Keratinocyte (primary cell): Measurements from ENCODE around the gene CDC14A. TPM values are rescaled to one million over a fixed set of nuclear protein-coding genes. Genes with fewer than 3 reads are reported as not detected.
A peak's percentile ranks its signal among the peaks of the same experiment; 100 is the strongest.

ENCODE experiments used
- DNase-seq: peaks from one replicate; pipeline ENCODE4 v3.0.0-alpha.2; 2011; ENCODE audit warnings: low read depth, missing footprints, low spot score
- FAIRE-seq: peaks from 2 replicates; lab custom pipeline; 2011; peaks lifted over from hg19 to GRCh38; lab: Jason Lieb, UNC
- H2AFZ ChIP-seq: 2 replicates; pipeline ENCODE4 v1.6.0; 2012; ENCODE audit warnings: low read length, control low read depth, inconsistent platforms; ENCODE audit not compliant: control insufficient read depth
- H3K27ac ChIP-seq: 2 replicates; pipeline ENCODE4 v1.5.1; 2011; ENCODE audit warnings: low read length; ENCODE audit not compliant: control insufficient read depth, insufficient read depth
- H3K27me3 ChIP-seq: 3 replicates; pipeline ENCODE4 v1.6.0; 2011; ENCODE audit warnings: low read length; ENCODE audit not compliant: control insufficient read depth, insufficient read depth; ENCODE audit errors: extremely low read depth
- H3K36me3 ChIP-seq, 2 experiments: 2 replicates in 1 of 2; 3 replicates in 1 of 2; pipeline ENCODE4 v1.5.1; 2011; ENCODE audit warnings: low read length in 2 of 2, mild to moderate bottlenecking in 1 of 2; ENCODE audit not compliant: control insufficient read depth in 2 of 2, insufficient read depth in 2 of 2; ENCODE audit errors: extremely low read depth in 1 of 2
- H3K4me1 ChIP-seq: 3 replicates; pipeline ENCODE4 v1.5.1; 2011; ENCODE audit warnings: low read length; ENCODE audit not compliant: control insufficient read depth, insufficient read depth; ENCODE audit errors: extremely low read depth
- H3K4me2 ChIP-seq: 3 replicates; pipeline ENCODE4 v1.6.0; 2011; ENCODE audit warnings: low read depth, low read length; ENCODE audit not compliant: control insufficient read depth, insufficient read depth; ENCODE audit errors: extremely low read depth
- H3K4me3 ChIP-seq, 3 experiments: fragments of 200-600 bp in 1 of 3; sonication (generic) in 1 of 3; 2 replicates in 2 of 3; 3 replicates in 1 of 3; pipeline ENCODE4 v1.5.1; 2011 to 2016; ENCODE audit warnings: low read length in 3 of 3, mild to moderate bottlenecking in 3 of 3, control low read depth in 2 of 3, inconsistent platforms in 1 of 3, low read depth in 1 of 3, mixed read lengths in 1 of 3, mixed run types in 1 of 3, moderate library complexity in 1 of 3; ENCODE audit not compliant: control insufficient read depth in 2 of 3, insufficient read depth in 2 of 3; ENCODE audit errors: extremely low read depth in 1 of 3
- H3K79me2 ChIP-seq: 2 replicates; pipeline ENCODE4 v1.6.0; 2012; ENCODE audit warnings: low read length; ENCODE audit not compliant: control insufficient read depth, insufficient read depth
- H3K9ac ChIP-seq: 3 replicates; pipeline ENCODE4 v1.6.0; 2011; ENCODE audit warnings: low read length; ENCODE audit not compliant: control insufficient read depth, insufficient read depth; ENCODE audit errors: extremely low read depth
- H3K9me1 ChIP-seq: 3 replicates; pipeline ENCODE4 v1.6.0; 2011; ENCODE audit warnings: low read length; ENCODE audit not compliant: control insufficient read depth, insufficient read depth; ENCODE audit errors: extremely low read depth
- H3K9me3 ChIP-seq: 2 replicates; pipeline ENCODE4 v1.5.1; 2012; ENCODE audit warnings: low read depth, low read length; ENCODE audit not compliant: control insufficient read depth
- H4K20me1 ChIP-seq: 3 replicates; pipeline ENCODE4 v1.6.0; 2011; ENCODE audit warnings: low read length; ENCODE audit not compliant: control insufficient read depth, insufficient read depth; ENCODE audit errors: extremely low read depth
- EZH2 ChIP-seq: IDR thresholded peaks from one replicate; pipeline ENCODE4 v1.6.1; 2012; ENCODE audit warnings: inconsistent platforms, mild to moderate bottlenecking, low read length, moderate library complexity
- dilution Hi-C: fragments of 300-500 bp; cut with MboI; formaldehyde crosslinking; loops from one replicate; pipeline ENCODE4 v1.7.0; 2020; ENCODE audit warnings: low sequenced_read_pairs; ENCODE audit not compliant: extremely low pct_ligation_motif_present
- polyA plus RNA-seq, 5 experiments: library from polyadenylated mRNA; depleted of rRNA in 3 of 5; stranded (reverse) in 3 of 5; stranded (forward) in 1 of 5; unstranded in 1 of 5; fragments of >200 nt; gene quantifications; 1 replicate in 1 of 5; 2 replicates in 3 of 5; 3 replicates in 1 of 5; pipeline versions ENCODE4 v1.2.1 to v1.2.3, GENCODE V29; 2011 to 2012; ENCODE audit warnings: missing spikeins in 2 of 5, low read depth in 1 of 5, low replicate concordance in 1 of 5
- TF ChIP-seq, protein P1 (sequence below), 3 experiments: IDR thresholded peaks in 1 of 3; conservative IDR thresholded peaks in 1 of 3; optimal IDR thresholded peaks in 1 of 3; 2 replicates in 2 of 3; 3 replicates in 1 of 3; pipeline versions ENCODE3 to v1.5.1; 2011; ENCODE audit warnings: low read length in 3 of 3, mild to moderate bottlenecking in 3 of 3, moderate library complexity in 2 of 3, control low read depth in 1 of 3, inconsistent platforms in 1 of 3; ENCODE audit not compliant: insufficient read depth in 2 of 3; ENCODE audit errors: extremely low read depth in 1 of 3

The CDC14A gene
- polyA plus RNA-seq, 1 donor (not counting 4 experiments of a cell fraction or from before 2014, with no cell fraction given), result 2.2 TPM

DNA sequence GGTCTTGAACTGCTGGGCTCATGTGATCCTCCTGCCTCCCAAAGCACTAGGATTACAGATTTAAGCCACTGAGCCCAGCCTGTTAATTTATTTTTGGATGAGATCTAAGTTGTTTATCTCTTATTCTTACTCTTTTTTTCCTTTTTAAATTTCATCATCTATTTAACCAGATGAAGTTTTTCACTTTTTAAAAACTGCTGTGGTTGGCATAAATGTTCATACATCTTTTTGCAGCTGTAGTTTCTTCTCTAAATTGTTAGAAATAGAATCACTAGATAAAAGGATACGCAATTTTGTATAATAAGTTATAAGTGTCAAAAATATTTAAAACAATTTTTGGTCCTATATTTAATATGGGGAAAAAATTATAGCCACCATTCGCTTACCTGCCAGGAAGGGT lies 105.4 kb downstream of the CDC14A start:
- no peak for FAIRE-seq
- Histone ChIP-seq H4K20me1 (no peaks in the 10 kb centered on the region), H3K27ac (no peak overlapping the region), H3K4me3 (no peak overlapping the region), H2AFZ (no peak overlapping the region), H3K9me1 (no peaks in the 10 kb centered on the region), H3K9ac (no peak overlapping the region), H3K79me2 (no peaks in the 10 kb centered on the region), H3K27me3 (no peaks in the 10 kb centered on the region), H3K9me3 (no peaks in the 10 kb centered on the region), H3K36me3 (no peaks in the 10 kb centered on the region), H3K4me2 (no peak overlapping the region), H3K4me1 (no peaks in the 10 kb centered on the region)
- no peak for DNase-seq
- TF ChIP-seq, protein P1, sequence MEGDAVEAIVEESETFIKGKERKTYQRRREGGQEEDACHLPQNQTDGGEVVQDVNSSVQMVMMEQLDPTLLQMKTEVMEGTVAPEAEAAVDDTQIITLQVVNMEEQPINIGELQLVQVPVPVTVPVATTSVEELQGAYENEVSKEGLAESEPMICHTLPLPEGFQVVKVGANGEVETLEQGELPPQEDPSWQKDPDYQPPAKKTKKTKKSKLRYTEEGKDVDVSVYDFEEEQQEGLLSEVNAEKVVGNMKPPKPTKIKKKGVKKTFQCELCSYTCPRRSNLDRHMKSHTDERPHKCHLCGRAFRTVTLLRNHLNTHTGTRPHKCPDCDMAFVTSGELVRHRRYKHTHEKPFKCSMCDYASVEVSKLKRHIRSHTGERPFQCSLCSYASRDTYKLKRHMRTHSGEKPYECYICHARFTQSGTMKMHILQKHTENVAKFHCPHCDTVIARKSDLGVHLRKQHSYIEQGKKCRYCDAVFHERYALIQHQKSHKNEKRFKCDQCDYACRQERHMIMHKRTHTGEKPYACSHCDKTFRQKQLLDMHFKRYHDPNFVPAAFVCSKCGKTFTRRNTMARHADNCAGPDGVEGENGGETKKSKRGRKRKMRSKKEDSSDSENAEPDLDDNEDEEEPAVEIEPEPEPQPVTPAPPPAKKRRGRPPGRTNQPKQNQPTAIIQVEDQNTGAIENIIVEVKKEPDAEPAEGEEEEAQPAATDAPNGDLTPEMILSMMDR (optimal IDR thresholded peaks at IDR 0.05 in 1 of 3, IDR thresholded peaks at IDR 0.05 in 1 of 3, conservative IDR thresholded peaks at IDR 0.05 in 1 of 3; ENCODE audit: extremely low read depth in 1 of 3, insufficient read depth in 2 of 3, low read length in 3 of 3), result no peak
- no peak for TF ChIP-seq EZH2
- dilution Hi-C loops, result loop anchor here (25.0 kb wide), 1 partner anchor 405 kb away; no protein-coding TSS in a partner anchor

DNA sequence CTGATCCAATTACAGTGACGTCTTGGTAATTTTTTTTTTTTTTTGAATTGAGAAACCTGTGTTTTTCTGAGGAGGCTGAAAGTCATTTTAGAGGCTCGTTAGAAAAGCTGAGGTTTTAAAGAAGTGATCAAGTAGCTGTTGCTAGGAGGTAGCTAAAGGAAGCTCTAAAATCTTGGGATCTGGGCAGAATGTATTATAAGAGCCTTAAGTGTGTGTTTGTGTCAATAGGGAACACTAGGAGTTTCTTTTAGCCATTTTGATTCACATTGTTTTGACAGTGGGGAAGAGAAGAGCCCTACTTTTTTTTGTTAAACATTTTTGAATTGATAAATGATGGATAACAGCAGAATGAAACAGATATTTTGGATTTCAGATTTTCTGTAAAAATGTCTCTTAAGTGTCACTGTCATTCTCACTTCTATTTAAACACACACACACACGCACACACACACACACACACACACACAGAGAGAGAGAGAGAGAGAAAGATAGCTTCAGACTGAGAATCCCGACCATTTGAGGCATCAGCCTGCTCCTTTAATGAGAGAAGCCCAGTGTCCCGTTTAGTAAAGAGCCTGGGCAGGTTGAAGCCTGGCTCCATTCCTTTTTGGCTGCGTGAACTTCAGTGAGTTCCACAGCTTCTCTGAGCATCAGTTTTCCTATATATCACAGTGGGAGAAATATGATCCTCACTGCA lies 106.5 kb downstream of the CDC14A start:
- Histone ChIP-seq H3K9me1 (no peaks in the 10 kb centered on the region), H3K79me2 (no peaks in the 10 kb centered on the region), H3K4me3 (no peak overlapping the region), H3K9me3 (no peaks in the 10 kb centered on the region), H3K36me3 (no peaks in the 10 kb centered on the region), H2AFZ (peak overlapping the region; percentile 1), H3K9ac (no peak overlapping the region), H3K4me1 (no peaks in the 10 kb centered on the region), H4K20me1 (no peaks in the 10 kb centered on the region), H3K4me2 (no peak overlapping the region), H3K27me3 (no peaks in the 10 kb centered on the region), H3K27ac (no peak overlapping the region)
- FAIRE-seq, result no peak
- TF ChIP-seq, protein P1 (optimal IDR thresholded peaks at IDR 0.05 in 1 of 3, IDR thresholded peaks at IDR 0.05 in 1 of 3, conservative IDR thresholded peaks at IDR 0.05 in 1 of 3; ENCODE audit: extremely low read depth in 1 of 3, insufficient read depth in 2 of 3, low read length in 3 of 3), result no peak
- no peak for TF ChIP-seq EZH2
- no peak for DNase-seq
- dilution Hi-C loops, result loop anchor here (25.0 kb wide), 1 partner anchor 403 kb away; no protein-coding TSS in a partner anchor
